NCI-H2029 (cell line): ENCODE results near the gene RNASEL.
"Not testable (repeated sequence)": the region's sequence is repeated elsewhere in the genome, so short reads cannot be mapped to it uniquely, and the experiment has no call there.

Experiments
- DNase-seq: peaks from one replicate; lab custom pipeline; 2025; lab: John Stamatoyannopoulos, UW

Gene RNASEL

GRCh38 chr1:182563095-182563494 lies 26.0 kb downstream of the RNASEL start:
- DNase-seq, result no peak

- DNase-seq, result no peak
Observed at GRCh38 chr1:182561456-182561855, 27.6 kb downstream of the RNASEL start.

- no peak for DNase-seq
Observed at GRCh38 chr1:182560392-182560984, 28.6 kb downstream of the RNASEL start.

GRCh38 chr1:182556279-182556678 lies 32.8 kb downstream of the RNASEL start:
- DNase-seq, result no peak

GRCh38 chr1:182555493-182555892 lies 33.6 kb downstream of the RNASEL start:
- no peak for DNase-seq

DNA sequence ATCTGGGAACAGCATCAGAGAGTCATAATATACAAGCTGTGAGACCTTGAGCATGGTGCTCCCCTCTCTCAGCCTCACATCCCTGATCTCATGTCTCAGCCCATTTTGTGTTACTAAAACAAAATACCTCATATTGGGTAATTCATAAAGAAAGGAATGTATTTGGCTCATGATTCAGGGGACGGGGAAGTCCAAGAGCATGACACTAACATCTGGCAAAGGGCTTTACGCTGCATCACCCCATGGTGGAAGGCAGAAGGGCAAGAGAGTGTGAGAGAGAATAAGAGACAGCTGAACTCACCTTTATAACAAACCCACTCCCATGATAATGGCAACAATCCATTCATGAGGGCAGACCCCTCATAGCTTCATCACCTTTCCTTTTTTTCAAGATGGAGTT lies 36.5 kb downstream of the RNASEL start:
- no peak for DNase-seq

- DNase-seq, result no peak
Observed at GRCh38 chr1:182549811-182550210, 39.2 kb downstream of the RNASEL start.

DNA sequence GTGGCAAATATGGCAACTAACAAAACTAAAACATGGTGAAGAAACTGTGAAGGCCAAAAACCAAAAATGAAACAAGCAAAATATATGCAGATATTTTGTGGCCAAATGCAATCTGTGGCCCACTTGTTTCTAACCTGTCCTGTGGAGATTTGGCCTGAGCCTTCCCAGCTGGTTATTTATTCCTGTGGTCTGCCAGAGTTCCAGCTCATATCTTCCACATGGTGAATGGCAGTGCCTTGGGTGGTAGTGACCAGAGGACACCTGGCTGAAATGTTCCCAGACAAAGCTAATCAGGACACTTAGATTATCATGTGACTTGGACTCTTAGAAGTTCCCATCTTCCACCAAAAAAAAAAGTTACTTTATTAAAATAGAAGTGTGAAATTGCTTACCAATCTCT lies 39.7 kb downstream of the RNASEL start:
- no peak for DNase-seq

DNA sequence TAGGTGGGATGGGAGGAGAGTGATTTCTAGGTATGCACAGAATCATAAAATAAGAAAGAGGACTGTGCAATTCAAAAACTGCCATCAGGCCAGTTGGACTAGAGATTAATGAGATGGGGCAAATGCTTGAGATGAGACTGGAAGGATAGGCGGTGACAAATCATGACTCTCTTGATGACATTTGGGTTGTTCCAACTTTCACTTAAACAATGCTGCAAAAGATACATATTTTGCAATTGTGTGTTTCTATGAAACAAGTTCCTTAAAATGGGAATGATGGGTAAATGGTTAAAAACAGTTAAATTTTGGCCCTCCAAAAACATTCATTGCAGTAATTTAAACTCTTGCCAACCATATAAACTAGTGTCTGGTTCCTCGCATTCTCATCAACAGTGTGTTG lies 55.2 kb downstream of the RNASEL start:
- DNase-seq, result no peak

DNA sequence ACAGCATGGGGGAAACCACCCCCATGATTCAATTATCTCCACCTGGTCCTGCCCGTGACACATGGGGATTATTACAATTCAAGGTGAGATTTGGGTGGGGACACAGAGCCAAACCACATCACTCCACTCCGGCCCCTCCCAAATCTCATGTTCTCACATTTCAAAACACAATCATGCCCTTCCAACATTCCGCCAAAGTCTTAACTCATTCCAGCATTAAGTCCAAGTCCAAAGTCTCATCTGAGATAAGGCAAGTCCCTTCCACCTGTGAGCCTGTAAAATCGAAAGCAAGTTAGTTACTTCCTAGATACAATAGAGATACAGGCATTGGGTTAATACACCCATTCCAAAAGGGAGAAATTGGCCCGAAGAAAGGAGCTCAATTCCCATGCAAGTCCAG lies 60.9 kb downstream of the RNASEL start:
- not testable (repeated sequence) for DNase-seq

GRCh38 chr1:182527680-182528079 lies 61.4 kb downstream of the RNASEL start:
- DNase-seq, result no peak

GRCh38 chr1:182525342-182525741 lies 63.7 kb downstream of the RNASEL start:
- no peak for DNase-seq
